AG09319 (cell line): ENCODE measurements around the gene ZNF562.
A peak's percentile ranks its signal among the peaks of the same experiment; 100 is the strongest.

Source experiments
- DNase-seq: peaks from one replicate; pipeline ENCODE4 v3.0.0-alpha.2; 2010; ENCODE audit warnings: low read depth; ENCODE audit errors: extremely low read depth
- TF ChIP-seq, protein P1 (sequence below): IDR thresholded peaks from 2 replicates; pipeline ENCODE4 v1.5.1; 2011; ENCODE audit warnings: low read depth, mild to moderate bottlenecking, inconsistent platforms, low read length, moderate library complexity

ZNF562 gene

DNA sequence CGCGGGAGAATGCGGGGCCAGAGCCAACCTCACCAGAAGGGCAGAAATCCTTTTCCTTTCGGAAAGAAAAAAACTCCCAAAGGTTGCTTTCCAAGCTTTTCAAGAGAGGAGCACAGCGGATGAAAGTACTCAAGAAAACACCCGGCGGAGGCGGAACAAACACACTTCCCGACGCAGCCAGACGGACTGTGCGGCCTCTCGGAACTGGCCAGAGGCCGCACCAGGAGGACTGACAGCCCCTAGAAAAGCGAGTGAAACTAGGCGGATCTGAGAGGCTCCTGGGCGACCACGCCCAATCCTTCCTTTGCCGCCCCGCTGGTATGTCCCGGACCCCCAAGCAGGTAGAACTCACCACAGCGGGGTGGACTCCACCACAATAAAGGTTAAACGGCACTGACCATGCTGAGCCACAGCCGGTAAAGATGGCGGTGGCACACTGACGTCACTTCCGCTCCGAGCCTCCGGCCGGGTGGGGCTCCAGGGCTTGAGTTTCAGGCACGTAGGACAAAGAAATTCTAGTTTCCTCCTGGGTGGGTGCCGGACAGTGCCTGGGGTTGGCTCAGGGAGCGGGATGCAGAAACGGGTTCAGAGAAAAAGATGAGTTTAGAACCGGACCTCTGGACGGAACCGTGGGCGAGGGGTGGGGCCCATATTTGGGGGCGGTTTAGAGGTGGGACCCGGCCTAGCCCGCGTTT lies at the start of gene ZNF562:
Gene ZNF562 (minus strand): TSS at position 438 of the 695 bp plus-strand sequence. CDS start 14,356 bp downstream, outside the sequence.
- TF ChIP-seq, protein P1, sequence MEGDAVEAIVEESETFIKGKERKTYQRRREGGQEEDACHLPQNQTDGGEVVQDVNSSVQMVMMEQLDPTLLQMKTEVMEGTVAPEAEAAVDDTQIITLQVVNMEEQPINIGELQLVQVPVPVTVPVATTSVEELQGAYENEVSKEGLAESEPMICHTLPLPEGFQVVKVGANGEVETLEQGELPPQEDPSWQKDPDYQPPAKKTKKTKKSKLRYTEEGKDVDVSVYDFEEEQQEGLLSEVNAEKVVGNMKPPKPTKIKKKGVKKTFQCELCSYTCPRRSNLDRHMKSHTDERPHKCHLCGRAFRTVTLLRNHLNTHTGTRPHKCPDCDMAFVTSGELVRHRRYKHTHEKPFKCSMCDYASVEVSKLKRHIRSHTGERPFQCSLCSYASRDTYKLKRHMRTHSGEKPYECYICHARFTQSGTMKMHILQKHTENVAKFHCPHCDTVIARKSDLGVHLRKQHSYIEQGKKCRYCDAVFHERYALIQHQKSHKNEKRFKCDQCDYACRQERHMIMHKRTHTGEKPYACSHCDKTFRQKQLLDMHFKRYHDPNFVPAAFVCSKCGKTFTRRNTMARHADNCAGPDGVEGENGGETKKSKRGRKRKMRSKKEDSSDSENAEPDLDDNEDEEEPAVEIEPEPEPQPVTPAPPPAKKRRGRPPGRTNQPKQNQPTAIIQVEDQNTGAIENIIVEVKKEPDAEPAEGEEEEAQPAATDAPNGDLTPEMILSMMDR, result no peak
- DNase-seq, result peak; percentile 49

DNA sequence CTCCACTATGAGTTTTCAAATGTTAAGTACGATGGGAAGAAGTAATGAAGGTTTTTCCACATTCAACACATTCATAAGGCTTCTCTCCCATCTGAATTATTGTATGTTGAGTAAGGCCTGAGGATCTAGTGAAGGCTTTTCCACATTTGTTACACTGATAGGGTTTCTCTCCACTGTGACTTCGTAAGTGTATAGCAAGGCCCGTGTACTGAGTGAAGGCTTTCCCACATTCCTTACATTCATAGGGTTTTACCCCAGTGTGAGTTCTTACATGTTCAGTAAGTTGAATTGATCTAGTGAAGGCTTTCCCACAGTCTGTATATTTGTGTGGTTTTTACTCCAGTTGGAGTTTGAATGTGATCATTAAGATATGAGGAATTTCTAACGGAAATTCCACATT lies 49.3 kb upstream of the ZNF562 start:
- no peak for DNase-seq
- TF ChIP-seq, protein P1, result no peak

DNA sequence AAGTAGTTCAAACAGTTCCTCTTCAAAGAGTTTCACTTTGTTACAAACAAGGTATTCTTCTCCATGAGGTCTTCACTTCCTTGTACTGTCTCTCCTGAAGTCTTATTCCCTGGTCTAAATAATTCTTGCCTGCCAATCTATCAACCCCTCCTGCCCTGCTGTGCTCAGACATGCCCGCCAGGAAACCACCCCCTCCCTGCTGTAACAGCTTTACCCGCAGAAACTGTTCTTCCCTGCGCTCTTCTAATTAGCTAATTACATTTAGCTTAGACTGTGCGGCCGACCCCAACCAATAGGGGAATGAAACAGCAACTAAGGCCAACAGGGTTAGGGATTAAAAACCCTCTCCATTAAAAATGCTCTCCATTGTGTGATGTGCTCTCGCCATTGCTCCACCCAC lies 47.0 kb upstream of the ZNF562 start:
- TF ChIP-seq, protein P1, result no peak
- DNase-seq, result no peak

DNA sequence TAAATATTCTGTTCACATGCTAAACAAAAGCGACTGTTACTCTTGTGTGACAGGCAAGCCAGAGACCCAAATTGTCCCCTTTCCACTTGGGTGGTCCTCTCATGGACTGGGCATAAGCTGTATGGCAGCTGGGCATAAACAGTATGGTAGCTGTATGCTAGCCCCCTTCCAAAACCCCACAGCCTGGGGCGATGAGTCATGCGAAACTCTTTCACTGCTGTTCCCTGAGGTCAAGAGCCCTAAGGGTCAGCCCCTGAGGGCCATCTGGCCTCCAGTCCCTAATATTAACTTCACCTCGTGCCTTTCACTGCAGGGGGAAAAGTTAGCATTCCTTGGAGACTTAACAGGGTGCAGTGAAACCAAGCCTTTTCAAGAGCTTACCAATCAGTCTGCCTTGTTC lies 45.6 kb upstream of the ZNF562 start:
- TF ChIP-seq, protein P1, result no peak
- DNase-seq, result no peak

DNA sequence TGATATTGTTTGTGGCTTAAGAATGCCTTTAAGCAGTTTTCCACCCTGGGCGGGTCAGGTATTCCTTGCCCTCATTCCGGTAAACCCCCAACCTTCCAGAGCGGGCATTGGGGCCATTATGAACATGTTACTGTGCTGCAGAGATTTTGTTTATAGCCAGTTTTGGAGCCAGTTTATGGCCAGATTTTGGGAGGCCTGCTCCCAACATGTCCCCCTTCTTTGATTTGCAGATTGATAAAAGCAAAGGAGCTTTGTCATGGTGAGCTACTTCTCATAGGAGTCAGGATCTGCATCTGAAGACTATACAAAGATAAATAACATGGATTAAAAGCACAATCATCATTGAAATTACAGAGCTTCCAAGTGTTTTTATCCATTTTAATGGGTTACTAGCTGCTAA lies 36.9 kb upstream of the ZNF562 start:
- TF ChIP-seq, protein P1, result no peak
- DNase-seq, result no peak

DNA sequence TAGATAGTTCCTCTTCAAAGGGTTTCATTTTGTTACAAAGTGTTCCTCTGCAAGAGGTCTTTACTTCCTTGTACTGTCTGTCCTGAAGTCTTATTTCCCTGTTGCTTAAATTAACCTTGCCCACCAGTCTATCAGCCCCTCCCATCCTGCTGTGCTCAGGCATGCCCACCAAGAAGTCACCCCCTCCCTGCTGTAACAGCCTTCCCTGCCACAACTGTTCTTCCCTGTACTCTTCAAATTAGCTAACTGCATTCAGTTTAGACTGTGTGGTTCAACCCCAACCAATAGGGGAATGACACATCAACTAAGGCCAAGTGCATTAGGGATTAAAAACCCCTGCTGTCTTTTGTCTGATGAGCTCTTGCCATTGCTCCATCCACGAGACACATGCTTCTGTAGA lies 34.4 kb upstream of the ZNF562 start:
- TF ChIP-seq, protein P1, result no peak
- DNase-seq, result no peak

DNA sequence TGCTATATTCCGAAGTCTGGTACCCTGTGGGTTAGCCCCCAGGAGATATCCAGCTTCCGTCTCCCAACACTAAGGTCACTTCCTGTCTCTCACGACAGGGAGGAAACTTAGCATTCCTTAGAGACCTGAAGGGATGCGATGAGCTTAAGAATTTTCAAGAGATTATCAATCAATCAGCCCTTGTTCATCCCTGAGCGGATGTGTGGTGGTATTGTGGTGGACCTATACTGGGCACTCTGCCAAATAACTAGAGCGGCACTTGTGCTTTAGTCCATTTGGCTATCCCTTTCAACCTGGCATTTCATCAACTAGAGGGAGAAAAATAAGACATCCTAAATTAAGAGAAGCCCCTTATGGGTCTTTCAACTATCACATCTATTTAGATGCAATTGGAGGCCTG lies 30.9 kb upstream of the ZNF562 start:
- TF ChIP-seq, protein P1, result no peak
- DNase-seq, result no peak
